ENCODE results near the gene ZBTB7C.

Gene ZBTB7C

DNA sequence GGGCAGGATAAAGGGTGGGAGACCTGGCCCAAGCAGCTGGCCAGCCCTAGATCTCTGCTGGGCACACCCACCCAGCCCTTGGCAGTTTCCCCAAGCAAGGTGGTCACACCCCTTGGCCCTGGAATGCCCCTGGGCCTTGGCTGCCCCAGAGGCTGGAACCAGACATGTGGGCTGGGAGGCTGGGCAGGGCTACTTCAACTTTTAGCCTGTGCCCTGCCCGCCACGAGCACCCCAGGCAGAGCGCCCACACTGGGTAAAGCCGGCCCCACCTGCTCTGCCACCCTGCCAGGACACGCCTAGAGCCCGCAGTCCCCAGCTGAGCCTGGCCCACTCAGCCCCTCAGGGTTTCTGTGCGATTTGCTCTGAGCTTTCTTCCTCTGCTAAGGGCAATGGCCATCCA is 359.0 kb downstream of the ZBTB7C start:
- Histone ChIP-seq H3K4me1 (ENCODE audit: insufficient read depth, low read length) (peaks cover 4% of the 10 kb centered on the region; the same call in 1 of the 2 replicates), H3K9ac (ENCODE audit: low read depth, low read length) (no peak overlapping the region), H3K9me3 (ENCODE audit: control insufficient read depth, insufficient read depth, low read length) (no peaks in the 10 kb centered on the region), H3K36me3 (ENCODE audit: insufficient read depth, low read length) (no peaks in the 10 kb centered on the region)

DNA sequence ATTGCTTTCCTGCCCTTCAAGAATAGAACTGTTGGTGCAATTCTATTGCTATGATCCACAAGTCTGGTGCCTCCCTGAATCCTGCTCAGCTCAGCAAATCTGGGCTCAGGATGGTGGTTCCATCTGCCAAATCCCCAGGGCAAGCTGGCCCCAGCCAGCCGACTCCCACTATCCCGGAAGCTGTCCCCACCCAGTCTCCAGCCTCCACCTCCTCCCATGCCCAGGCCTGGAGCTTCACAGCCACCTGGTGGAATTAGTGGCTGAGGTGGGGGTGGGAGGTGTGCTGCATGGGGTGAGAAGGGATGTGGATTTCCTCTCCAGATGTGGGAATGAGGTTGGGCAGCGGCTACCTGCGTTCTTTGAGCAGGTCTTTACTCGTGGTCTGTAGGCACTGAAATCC is 359.4 kb downstream of the ZBTB7C start:
- Histone ChIP-seq H3K9ac (ENCODE audit: low read depth, low read length) (no peak overlapping the region), H3K4me1 (ENCODE audit: insufficient read depth, low read length) (peaks cover 4% of the 10 kb centered on the region; the same call in 1 of the 2 replicates), H3K9me3 (ENCODE audit: control insufficient read depth, insufficient read depth, low read length) (no peaks in the 10 kb centered on the region), H3K36me3 (ENCODE audit: insufficient read depth, low read length) (no peaks in the 10 kb centered on the region)

DNA sequence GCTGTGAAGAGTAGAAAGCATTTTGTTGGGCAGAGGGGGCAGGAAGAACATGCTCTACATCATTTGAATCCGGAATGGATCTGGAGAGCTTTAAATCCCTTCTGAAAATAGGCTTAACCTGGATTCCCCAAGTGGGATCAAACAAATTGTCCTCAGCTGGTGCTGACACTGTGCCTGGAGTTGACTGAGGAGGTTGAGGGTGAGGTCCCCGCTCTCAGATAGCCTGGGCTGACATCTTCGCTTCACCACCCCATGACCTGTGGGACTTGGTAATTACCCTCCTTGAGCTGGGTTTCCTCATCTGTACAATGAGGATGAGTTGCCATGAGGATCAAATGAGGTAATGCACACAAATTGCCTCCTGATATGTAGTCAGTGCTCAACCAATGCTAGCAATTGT is 360.9 kb downstream of the ZBTB7C start:
- Histone ChIP-seq H3K36me3 (ENCODE audit: insufficient read depth, low read length) (no peaks in the 10 kb centered on the region), H3K4me1 (ENCODE audit: insufficient read depth, low read length) (no peaks in the 10 kb centered on the region)

DNA sequence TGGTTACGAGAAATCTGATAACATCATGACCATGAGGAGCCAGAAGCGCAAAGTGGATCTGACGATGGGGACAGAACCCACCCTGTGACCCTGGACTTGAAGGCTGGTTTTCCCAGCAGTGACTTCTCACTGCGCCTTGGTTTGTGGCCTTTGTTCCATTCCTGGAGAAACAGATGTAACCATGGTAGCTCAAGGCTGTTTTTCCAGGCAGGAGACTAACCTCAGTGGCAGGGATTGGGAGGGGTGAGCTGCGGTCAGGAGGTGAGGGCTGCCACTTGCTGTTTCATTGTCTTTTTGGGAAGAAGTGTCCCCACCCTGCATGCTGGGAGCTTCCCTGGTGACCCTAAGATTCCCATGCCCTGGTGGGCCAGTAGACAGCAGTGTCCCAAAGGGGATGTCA is 362.3 kb downstream of the ZBTB7C start:
- Histone ChIP-seq H3K36me3 (ENCODE audit: insufficient read depth, low read length) (no peaks in the 10 kb centered on the region), H3K4me1 (ENCODE audit: insufficient read depth, low read length) (no peaks in the 10 kb centered on the region), H3K9ac (ENCODE audit: low read depth, low read length) (no peak overlapping the region), H3K9me3 (ENCODE audit: control insufficient read depth, insufficient read depth, low read length) (no peaks in the 10 kb centered on the region)

More for the DNA sequence above, 360.9 kb downstream of the ZBTB7C start:
- Histone ChIP-seq H3K9ac (ENCODE audit: low read depth, low read length) (no peak overlapping the region), H3K9me3 (ENCODE audit: control insufficient read depth, insufficient read depth, low read length) (no peaks in the 10 kb centered on the region)

DNA sequence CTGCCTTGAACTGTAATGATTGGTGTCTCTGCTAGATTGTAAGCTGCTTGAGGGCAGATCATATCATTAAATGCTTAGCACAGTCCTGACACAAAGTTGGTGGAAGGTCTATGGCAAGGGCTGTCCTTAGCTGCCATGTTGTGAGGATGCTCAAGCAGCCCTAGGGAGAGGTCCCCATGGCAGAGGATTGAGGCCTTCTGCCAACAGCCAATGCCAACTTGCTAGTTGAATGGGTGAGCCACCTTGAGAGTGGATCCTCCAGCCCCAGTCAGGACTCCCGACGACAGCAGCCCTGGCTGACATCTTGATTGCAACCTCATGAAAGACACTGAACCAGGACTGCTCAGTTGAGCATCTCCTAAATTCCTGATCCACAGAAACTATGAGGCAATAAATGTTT is 363.4 kb downstream of the ZBTB7C start:
- no peaks in the 10 kb centered on the region for H3K4me1 ChIP-seq (ENCODE audit: insufficient read depth, low read length)
- H3K9me3 ChIP-seq (ENCODE audit: control insufficient read depth, insufficient read depth, low read length), result no peaks in the 10 kb centered on the region
- no peak overlapping the region for H3K9ac ChIP-seq (ENCODE audit: low read depth, low read length)
- no peaks in the 10 kb centered on the region for H3K36me3 ChIP-seq (ENCODE audit: insufficient read depth, low read length)

DNA sequence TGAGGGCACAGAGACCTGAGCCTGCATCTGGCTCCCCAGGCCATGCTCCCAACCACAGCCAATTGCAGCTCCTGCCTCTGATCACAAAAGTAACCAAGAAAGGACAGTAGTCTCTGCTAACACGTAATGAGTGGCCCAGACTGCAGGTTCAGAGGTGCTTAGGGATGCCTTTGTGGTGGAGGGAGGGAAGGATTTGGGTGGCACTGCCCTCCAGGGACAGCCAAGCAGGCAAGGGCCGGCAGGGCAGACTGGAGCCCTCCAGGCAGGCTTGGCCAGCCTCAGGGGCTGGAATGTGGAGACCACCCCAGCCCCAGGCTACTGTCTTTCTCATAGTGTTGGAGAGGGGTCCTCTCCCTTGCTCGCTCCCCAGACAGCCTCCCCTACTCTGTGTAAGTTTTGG is 364.2 kb downstream of the ZBTB7C start:
- Histone ChIP-seq H3K9ac (ENCODE audit: low read depth, low read length) (no peak overlapping the region), H3K36me3 (ENCODE audit: insufficient read depth, low read length) (no peaks in the 10 kb centered on the region), H3K9me3 (ENCODE audit: control insufficient read depth, insufficient read depth, low read length) (no peaks in the 10 kb centered on the region), H3K4me1 (ENCODE audit: insufficient read depth, low read length) (no peaks in the 10 kb centered on the region)

DNA sequence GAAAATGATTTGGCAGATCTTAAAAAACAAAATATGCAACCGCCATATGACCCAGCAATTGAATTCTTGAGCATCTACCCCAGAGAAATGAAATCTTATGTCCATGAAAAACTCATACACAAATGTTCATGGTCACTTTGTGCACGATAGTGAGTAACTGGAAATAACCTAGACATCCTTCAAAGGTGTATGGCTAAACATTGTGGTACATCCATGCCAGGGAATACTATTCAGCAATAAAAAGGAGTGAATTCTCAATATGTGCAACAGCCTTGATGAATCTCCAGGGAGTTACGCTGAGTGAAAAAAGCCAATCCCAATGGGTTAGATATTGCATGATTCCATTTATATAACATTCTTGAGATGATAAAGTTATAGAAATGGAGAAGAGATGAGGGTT is 366.0 kb downstream of the ZBTB7C start:
- no peaks in the 10 kb centered on the region for H3K9me3 ChIP-seq (ENCODE audit: control insufficient read depth, insufficient read depth, low read length)
- no peak overlapping the region for H3K9ac ChIP-seq (ENCODE audit: low read depth, low read length)
- H3K36me3 ChIP-seq (ENCODE audit: insufficient read depth, low read length), result no peaks in the 10 kb centered on the region
- no peaks in the 10 kb centered on the region for H3K4me1 ChIP-seq (ENCODE audit: insufficient read depth, low read length)

DNA sequence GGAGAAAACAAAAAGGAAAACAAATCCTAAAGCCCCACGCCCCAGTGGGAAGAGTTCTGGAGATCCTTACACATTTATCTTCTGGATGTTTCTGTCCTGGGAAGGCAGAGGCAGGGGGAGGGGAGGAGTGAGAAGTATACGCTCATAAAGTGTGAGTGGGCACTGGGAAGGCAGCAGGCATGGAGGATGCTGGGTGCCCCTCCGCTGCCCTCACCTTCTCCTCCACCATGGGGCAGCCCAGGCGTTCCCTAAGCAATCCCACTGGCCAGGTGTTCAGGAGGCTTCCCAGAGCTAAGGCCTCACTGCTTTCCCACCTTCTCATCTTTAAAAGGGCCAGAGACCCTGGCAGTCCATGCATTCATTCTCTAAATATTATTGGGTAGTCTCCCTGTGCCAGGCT is 366.8 kb downstream of the ZBTB7C start:
- Histone ChIP-seq H3K4me1 (ENCODE audit: insufficient read depth, low read length) (no peaks in the 10 kb centered on the region), H3K9ac (ENCODE audit: low read depth, low read length) (no peak overlapping the region), H3K36me3 (ENCODE audit: insufficient read depth, low read length) (no peaks in the 10 kb centered on the region), H3K9me3 (ENCODE audit: control insufficient read depth, insufficient read depth, low read length) (no peaks in the 10 kb centered on the region)

DNA sequence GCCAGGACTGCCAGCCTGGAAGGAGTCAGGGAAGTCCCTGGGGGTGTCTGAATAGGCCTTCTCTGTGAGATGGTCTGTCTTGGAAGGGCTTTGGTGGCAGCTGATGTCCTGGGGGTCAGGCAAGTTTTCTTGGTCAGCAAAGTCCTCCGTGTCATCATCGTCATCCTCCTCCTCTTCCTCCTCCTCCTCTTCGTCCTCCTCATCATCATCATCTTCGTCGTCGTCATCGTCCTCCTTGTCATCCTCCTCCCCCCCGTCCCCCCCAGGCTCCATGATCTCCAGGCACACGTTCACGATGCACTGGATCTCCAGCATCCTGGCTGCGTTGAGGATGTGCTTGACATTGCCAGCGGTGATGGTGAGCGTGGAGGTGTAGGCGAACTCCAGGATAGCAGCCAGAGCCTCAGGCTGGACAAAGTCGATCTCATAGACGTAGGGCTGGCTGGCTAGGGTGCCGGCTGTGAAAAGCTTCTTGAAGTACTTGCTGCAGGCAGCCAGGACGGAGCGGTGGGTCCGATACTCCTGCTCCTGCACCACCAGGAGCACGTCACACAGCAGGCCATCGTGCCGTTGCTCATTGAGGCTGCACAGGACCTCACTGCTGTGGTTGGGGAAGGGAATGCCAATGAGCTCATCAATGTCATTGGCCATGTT is 368.6 kb downstream of the ZBTB7C start:
- no peak overlapping the region for H3K9ac ChIP-seq (ENCODE audit: low read depth, low read length)
- no peaks in the 10 kb centered on the region for H3K9me3 ChIP-seq (ENCODE audit: control insufficient read depth, insufficient read depth, low read length)
- H3K36me3 ChIP-seq (ENCODE audit: insufficient read depth, low read length), result no peaks in the 10 kb centered on the region
- H3K4me1 ChIP-seq (ENCODE audit: insufficient read depth, low read length), result no peaks in the 10 kb centered on the region

DNA sequence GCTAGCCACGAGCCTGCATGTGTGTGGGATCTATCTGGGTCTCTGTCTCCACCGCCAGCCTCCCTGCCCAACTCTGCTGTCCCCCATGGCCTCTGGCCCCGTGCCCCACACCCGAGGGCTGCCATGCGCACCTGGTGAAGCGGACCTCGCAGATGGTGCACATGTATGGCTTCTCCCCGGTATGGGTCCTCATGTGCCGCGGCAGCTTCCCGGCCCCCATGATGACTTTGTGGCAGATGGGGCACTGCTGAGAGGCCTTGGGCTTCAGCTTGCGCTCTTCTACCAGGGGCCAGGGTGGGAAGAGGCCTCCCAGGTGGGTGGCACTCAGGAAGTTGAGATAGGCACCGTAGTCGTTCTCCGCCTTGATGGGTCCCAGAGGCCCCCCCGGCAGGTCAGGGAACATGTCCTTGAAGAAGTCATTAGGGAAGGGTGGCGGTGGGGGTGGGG is 369.4 kb downstream of the ZBTB7C start:
- Histone ChIP-seq H3K9me3 (ENCODE audit: control insufficient read depth, insufficient read depth, low read length) (no peaks in the 10 kb centered on the region), H3K36me3 (ENCODE audit: insufficient read depth, low read length) (no peaks in the 10 kb centered on the region), H3K9ac (ENCODE audit: low read depth, low read length) (no peak overlapping the region), H3K4me1 (ENCODE audit: insufficient read depth, low read length) (no peaks in the 10 kb centered on the region)

DNA sequence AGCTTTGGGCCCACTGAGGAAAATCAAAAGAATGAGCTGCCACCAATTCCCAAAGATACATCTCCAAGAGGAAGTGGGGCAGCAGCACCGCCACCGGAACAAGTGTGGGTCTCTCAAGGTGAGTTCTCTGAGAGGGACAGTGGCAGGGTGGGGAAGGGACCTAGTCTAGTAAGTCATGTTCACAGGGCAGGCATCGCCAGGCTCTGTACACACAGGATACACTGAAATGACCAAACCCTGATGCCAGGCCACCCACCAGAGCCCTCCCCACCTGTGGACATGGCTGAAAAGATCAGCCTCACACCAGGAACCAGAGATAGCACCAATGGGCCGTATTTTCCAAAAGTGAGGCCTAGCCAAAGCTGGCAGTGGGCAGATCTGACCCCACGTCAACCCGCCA is 370.5 kb downstream of the ZBTB7C start:
- no peaks in the 10 kb centered on the region for H3K4me1 ChIP-seq (ENCODE audit: insufficient read depth, low read length)
- no peaks in the 10 kb centered on the region for H3K36me3 ChIP-seq (ENCODE audit: insufficient read depth, low read length)
- H3K9me3 ChIP-seq (ENCODE audit: control insufficient read depth, insufficient read depth, low read length), result no peaks in the 10 kb centered on the region
- no peak overlapping the region for H3K9ac ChIP-seq (ENCODE audit: low read depth, low read length)

DNA sequence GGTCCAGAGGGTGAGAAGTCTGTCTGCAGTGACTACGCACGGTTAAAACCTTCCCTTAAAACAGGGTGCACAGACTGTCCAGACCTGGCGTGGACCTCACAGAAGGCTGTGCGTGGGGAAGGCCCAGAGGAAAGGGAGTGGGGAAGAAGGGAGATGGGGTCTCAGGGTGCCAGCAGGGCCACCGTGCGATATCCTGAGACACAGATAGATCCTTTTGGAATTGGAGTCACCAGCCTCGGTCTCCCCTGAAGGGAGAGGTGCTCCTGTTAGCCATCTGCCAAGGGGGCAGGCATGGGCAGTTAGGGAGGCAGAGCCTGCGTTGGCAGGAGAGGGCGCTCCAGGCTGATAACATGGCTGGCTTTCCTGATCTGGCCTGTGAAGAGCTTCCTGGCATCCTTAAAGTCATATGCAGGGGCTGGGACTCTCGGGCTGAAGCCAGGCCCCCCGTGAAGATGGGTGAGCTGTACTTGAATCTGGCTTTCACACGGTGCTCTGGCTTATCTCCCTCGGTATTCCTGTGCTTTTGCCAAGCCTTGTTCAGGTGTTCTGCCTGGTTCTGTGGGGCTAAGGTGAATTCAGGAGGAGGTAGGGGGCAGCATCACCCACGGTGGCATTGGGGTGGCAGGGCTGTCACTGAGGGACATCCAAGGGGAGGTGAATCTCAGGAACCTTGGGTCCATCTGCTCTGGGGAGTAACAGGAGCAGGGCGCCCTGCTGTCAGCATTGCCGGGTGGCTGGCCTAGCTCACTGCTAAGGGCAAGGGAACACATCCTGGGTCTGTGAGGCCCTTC is 371.5 kb downstream of the ZBTB7C start:
- no peaks in the 10 kb centered on the region for H3K4me1 ChIP-seq (ENCODE audit: insufficient read depth, low read length)
- no peaks in the 10 kb centered on the region for H3K9me3 ChIP-seq (ENCODE audit: control insufficient read depth, insufficient read depth, low read length)
- no peaks in the 10 kb centered on the region for H3K36me3 ChIP-seq (ENCODE audit: insufficient read depth, low read length)
- no peak overlapping the region for H3K9ac ChIP-seq (ENCODE audit: low read depth, low read length)

DNA sequence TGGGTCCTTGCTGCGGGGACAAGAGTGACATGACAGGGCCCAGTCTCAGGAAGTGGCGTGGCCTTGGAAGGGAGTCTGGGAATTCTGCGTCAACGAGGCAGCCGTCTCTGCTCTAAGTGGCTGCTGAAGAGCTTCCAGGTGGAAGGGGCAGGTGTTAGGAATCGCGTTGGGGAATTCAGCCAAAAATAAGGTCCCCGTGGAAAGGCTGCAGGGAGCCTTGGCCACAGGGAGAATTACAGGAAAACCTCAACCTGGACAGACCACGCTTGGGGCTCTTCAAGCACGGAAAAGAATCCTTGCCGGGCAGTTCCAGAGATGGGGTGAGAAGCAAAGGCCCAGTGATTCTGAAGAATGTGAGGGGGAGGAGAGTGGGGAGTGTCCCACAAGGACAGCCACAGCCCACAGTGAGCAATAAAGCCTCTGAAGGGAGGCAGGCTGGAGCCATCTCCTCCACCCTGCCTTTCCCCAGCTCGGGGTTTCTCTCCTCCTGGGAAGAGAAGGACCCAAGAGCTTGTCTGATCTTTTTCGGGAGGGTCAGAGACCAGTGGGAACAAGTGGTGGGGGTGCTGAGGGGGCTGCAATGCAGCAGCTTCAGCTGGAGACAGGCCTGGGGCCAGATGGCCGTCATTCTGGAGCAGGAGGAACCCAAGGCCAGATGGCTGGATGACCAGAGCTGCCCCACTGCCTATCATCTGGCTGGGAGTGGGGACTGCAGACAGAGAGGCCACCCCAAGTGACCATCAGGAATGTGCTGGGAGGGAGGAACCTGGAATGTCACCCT is 372.4 kb downstream of the ZBTB7C start:
- Histone ChIP-seq H3K9ac (ENCODE audit: low read depth, low read length) (no peak overlapping the region), H3K4me1 (ENCODE audit: insufficient read depth, low read length) (no peaks in the 10 kb centered on the region), H3K9me3 (ENCODE audit: control insufficient read depth, insufficient read depth, low read length) (no peaks in the 10 kb centered on the region), H3K36me3 (ENCODE audit: insufficient read depth, low read length) (no peaks in the 10 kb centered on the region)

DNA sequence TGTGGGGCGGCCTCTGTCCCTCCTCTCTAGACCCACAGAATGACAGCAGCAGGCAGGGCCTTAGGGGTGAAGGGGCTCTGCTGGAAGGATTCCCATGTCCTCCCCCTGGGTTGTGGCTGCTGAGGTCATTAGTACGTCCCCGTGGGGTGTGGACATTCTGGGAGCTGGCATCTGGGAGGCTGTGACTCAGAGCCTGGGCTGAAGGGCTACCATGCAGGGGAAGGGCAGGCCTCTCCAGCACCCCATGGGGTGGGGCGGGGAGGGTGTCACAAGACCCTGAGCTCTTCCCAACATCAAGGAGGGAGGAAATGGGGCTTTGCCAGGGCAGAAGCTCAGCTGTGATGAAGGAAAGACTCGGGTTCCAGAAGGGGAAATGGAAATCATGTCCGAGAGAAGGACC is 373.0 kb downstream of the ZBTB7C start:
- Histone ChIP-seq H3K9me3 (ENCODE audit: control insufficient read depth, insufficient read depth, low read length) (no peaks in the 10 kb centered on the region), H3K9ac (ENCODE audit: low read depth, low read length) (no peak overlapping the region), H3K36me3 (ENCODE audit: insufficient read depth, low read length) (no peaks in the 10 kb centered on the region), H3K4me1 (ENCODE audit: insufficient read depth, low read length) (no peaks in the 10 kb centered on the region)

DNA sequence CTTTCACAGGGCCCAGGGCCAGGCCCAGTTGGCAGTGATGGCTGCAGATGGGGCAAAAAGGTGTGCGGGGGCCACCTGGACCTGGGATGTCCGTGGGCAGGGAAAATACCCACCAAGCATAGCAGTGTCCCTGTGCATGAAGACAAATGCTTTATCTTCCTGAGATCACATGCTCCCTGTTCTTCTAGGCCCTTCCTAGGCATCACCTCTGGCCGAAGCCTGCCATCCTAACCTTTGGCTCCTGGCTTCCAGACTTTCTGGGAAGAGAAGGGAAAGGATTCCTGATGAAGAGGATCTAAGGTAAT is 373.7 kb downstream of the ZBTB7C start:
- H3K36me3 ChIP-seq (ENCODE audit: insufficient read depth, low read length), result no peaks in the 10 kb centered on the region
- no peak overlapping the region for H3K9ac ChIP-seq (ENCODE audit: low read depth, low read length)
- H3K9me3 ChIP-seq (ENCODE audit: control insufficient read depth, insufficient read depth, low read length), result no peaks in the 10 kb centered on the region
- no peaks in the 10 kb centered on the region for H3K4me1 ChIP-seq (ENCODE audit: insufficient read depth, low read length)

All from ES-I3 (cell line).